ENCODE measurements around the gene OMD. TPM values are rescaled to one million over a fixed set of nuclear protein-coding genes. Genes with fewer than 3 reads are reported as not detected.

Gene OMD
- total RNA-seq, 1 experiment from 2014 or later, result not detected

GRCh38 chr9:92373167-92373566, 51.1 kb downstream of the OMD start:
- no peak for DNase-seq (ENCODE audit: low spot score)

- no peak for DNase-seq (ENCODE audit: low spot score)
Measured at GRCh38 chr9:92369075-92369474, 55.2 kb downstream of the OMD start.

Other genes with a start within 250 kb of the OMD start
- gene IARS1, start 130.8 kb downstream of the OMD start, total RNA-seq (2014; rRNA removed; shearing (Covaris generic)), result 121 and 123 TPM in 2 replicates
- 9.3 and 12.3 TPM in 2 replicates for gene NOL8, start 99.1 kb downstream of the OMD start, total RNA-seq (2014; rRNA removed; shearing (Covaris generic))
- 2.6 and 5.8 TPM in 2 replicates for gene CENPP, start 98.5 kb downstream of the OMD start, total RNA-seq (2014; rRNA removed; shearing (Covaris generic))
- not detected in 2 replicates for gene OGN, start 19.9 kb downstream of the OMD start, total RNA-seq (2014; rRNA removed; shearing (Covaris generic))
- not detected in 2 replicates for gene ASPN, start 58.0 kb upstream of the OMD start, total RNA-seq (2014; rRNA removed; shearing (Covaris generic))
- gene ECM2, start 111.5 kb upstream of the OMD start, total RNA-seq (2014; rRNA removed; shearing (Covaris generic)), result not detected in 2 replicates
- 16.5 and 20.4 TPM in 2 replicates for gene IPPK, start 245.7 kb upstream of the OMD start, total RNA-seq (2014; rRNA removed; shearing (Covaris generic))

Measured in HT-29 (cell line).